Measurements from ENCODE around the gene SMKR1. TPM values are rescaled to one million over a fixed set of nuclear protein-coding genes. Genes with fewer than 3 reads are reported as not detected.
"Not testable (repeated sequence)": the region's sequence is repeated elsewhere in the genome, so short reads cannot be mapped to it uniquely, and the experiment has no call there.

SMKR1 gene
- total RNA-seq, 1 donor from 2014 or later = 1.5 TPM

DNA sequence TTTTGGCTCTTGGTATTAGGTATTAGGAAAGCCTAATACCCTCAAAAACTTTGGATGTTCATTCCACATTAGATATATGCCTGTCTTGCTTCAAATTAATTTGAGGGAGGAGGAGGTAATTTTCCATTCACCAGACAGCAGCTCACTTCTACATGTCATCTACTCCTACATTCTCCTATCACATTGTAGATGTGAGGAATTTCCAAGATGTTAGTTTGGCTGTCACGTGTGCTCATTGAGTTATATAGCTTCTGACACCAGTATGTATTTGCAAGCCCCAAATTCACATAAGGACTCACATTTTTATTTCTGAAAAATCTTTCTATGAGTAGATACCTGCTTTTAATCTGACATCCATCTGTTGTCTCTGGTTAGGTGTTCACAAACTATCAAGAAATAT is 22.5 kb upstream of the SMKR1 start:
- TF ChIP-seq, protein P1, sequence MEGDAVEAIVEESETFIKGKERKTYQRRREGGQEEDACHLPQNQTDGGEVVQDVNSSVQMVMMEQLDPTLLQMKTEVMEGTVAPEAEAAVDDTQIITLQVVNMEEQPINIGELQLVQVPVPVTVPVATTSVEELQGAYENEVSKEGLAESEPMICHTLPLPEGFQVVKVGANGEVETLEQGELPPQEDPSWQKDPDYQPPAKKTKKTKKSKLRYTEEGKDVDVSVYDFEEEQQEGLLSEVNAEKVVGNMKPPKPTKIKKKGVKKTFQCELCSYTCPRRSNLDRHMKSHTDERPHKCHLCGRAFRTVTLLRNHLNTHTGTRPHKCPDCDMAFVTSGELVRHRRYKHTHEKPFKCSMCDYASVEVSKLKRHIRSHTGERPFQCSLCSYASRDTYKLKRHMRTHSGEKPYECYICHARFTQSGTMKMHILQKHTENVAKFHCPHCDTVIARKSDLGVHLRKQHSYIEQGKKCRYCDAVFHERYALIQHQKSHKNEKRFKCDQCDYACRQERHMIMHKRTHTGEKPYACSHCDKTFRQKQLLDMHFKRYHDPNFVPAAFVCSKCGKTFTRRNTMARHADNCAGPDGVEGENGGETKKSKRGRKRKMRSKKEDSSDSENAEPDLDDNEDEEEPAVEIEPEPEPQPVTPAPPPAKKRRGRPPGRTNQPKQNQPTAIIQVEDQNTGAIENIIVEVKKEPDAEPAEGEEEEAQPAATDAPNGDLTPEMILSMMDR (conservative IDR thresholded peaks at IDR 0.05) = no peak
- DNase-seq (ENCODE audit: extremely low spot score, unreplicated experiment) = no peak
- H3K9me3 Mint-ChIP-seq = no peaks in the 10 kb centered on the region
- H3K27me3 Mint-ChIP-seq = no peaks in the 10 kb centered on the region
- peaks cover 5% of the 10 kb centered on the region for H3K36me3 Mint-ChIP-seq
- no peak overlapping the region for H3K27ac Mint-ChIP-seq
- H3K4me1 Mint-ChIP-seq (ENCODE audit: unreplicated experiment) = no peaks in the 10 kb centered on the region
- no peak overlapping the region for H3K4me3 Mint-ChIP-seq

DNA sequence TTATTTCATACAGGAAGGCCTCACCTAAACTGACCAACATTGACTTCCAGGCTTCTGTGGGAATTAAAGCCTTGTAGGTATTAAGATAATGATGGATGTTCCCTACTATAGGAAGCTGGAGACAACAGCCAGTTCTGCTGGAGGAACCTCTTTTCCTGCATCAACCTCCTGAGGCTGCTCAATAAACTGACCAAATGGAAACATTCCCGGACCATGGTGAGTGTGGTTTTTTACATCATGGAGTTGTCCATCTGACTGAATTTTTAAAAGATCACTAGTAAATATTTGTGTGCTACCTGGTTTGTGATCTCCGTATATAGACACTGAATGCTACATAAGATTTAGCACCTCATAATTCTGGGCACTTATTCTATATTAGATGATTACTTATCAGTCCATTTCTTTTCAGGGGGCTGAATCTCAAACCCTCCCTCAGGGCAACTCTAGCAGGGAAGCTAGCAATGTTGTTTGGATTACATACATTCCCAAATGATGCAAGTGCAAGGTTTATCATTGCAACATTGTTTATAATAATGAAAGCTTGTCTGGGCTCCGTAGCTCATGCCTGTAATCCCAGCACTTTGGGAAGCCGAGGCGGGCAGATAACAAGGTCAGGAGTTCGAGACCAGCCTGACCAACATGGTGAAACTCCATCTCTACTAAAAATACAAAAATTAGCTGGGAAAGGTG is 21.5 kb upstream of the SMKR1 start:
- TF ChIP-seq, protein P1 (conservative IDR thresholded peaks at IDR 0.05) = no peak
- H3K9me3 Mint-ChIP-seq = no peaks in the 10 kb centered on the region
- peaks cover 3% of the 10 kb centered on the region for H3K36me3 Mint-ChIP-seq
- H3K27me3 Mint-ChIP-seq = no peaks in the 10 kb centered on the region
- no peak for DNase-seq (ENCODE audit: extremely low spot score, unreplicated experiment)
- H3K27ac Mint-ChIP-seq = no peak overlapping the region
- H3K4me3 Mint-ChIP-seq = no peak overlapping the region
- H3K4me1 Mint-ChIP-seq (ENCODE audit: unreplicated experiment) = no peaks in the 10 kb centered on the region

DNA sequence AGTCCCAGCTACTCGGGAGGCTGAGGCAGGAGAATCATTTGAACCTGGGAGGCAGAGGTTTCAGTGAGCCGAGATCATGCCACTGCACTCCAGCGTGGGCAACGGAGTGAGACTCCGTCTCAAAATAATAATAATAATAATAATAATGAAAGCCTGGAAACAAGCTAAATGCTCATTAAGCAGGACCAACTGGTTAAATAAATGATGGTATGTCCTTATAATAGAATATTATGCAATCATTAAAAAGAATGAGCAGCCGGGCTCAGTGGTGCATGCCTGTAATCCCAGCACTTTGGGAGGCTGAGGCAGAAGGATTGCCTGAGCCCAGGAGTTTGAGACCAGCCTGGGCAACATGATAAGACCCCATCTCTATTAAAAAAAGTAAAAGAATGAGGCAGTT is 21.0 kb upstream of the SMKR1 start:
- not testable (repeated sequence) for H3K4me1 Mint-ChIP-seq (ENCODE audit: unreplicated experiment); H3K4me3 Mint-ChIP-seq; H3K36me3 Mint-ChIP-seq; H3K27ac Mint-ChIP-seq; H3K27me3 Mint-ChIP-seq; DNase-seq (ENCODE audit: extremely low spot score, unreplicated experiment); H3K9me3 Mint-ChIP-seq

- Mint-ChIP-seq H3K36me3 (no peaks in the 10 kb centered on the region), H3K4me3 (no peak overlapping the region), H3K9me3 (no peaks in the 10 kb centered on the region), H3K4me1 (ENCODE audit: unreplicated experiment) (no peaks in the 10 kb centered on the region), H3K27me3 (no peaks in the 10 kb centered on the region), H3K27ac (no peak overlapping the region)
- DNase-seq (ENCODE audit: extremely low spot score, unreplicated experiment) = no peak
- TF ChIP-seq, protein P1 (conservative IDR thresholded peaks at IDR 0.05) = no peak
These were observed 19.6 kb upstream of the SMKR1 start for GRCh38 chr7:129482781-129483180.

GRCh38 chr7:129489491-129489890 is 12.8 kb upstream of the SMKR1 start:
- H3K36me3 Mint-ChIP-seq = peaks cover 3% of the 10 kb centered on the region
- H3K4me1 Mint-ChIP-seq (ENCODE audit: unreplicated experiment) = no peaks in the 10 kb centered on the region
- H3K27ac Mint-ChIP-seq = no peak overlapping the region
- H3K9me3 Mint-ChIP-seq = no peaks in the 10 kb centered on the region
- no peaks in the 10 kb centered on the region for H3K27me3 Mint-ChIP-seq
- H3K4me3 Mint-ChIP-seq = no peak overlapping the region
- DNase-seq (ENCODE audit: extremely low spot score, unreplicated experiment) = no peak
- TF ChIP-seq, protein P1 (conservative IDR thresholded peaks at IDR 0.05) = no peak

GRCh38 chr7:129492391-129492790 is 9.9 kb upstream of the SMKR1 start:
- Mint-ChIP-seq H3K27ac (no peak overlapping the region), H3K27me3 (no peaks in the 10 kb centered on the region), H3K36me3 (peaks cover 3% of the 10 kb centered on the region), H3K4me1 (ENCODE audit: unreplicated experiment) (no peaks in the 10 kb centered on the region), H3K9me3 (no peaks in the 10 kb centered on the region), H3K4me3 (no peak overlapping the region)
- DNase-seq (ENCODE audit: extremely low spot score, unreplicated experiment) = no peak
- TF ChIP-seq, protein P1 (conservative IDR thresholded peaks at IDR 0.05) = no peak
